GM19397 (cell line): ENCODE data around the gene BCORL1.

ENCODE experiments used
- ATAC-seq: cut with Tn5 transposase; IDR thresholded peaks from one replicate; pipeline ENCODE4 v1.9.1; 2021; ENCODE audit warnings: mild to moderate bottlenecking, moderate library complexity; ENCODE audit not compliant: unreplicated experiment

The BCORL1 gene

DNA sequence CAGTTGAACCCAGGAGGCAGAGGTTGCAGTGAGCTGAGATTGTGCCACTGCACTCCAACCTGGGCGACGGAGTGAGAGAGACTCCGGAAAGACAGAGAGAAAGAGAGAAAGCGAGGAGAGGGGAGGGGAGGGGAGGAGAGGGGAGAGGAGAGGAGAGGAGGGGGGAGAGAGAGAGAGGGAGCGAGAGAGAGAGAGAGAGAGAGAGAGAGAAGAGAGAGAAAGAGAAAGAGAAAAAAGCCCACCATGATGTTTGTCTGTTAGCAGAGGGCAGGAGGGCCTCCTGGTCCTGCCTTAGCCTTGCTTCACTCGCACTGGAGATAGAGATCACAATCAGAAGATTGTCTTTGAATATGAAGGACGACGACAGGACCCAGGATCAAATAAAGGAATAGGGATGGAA, 18.7 kb upstream of the BCORL1 start:
- ATAC-seq: no peak

DNA sequence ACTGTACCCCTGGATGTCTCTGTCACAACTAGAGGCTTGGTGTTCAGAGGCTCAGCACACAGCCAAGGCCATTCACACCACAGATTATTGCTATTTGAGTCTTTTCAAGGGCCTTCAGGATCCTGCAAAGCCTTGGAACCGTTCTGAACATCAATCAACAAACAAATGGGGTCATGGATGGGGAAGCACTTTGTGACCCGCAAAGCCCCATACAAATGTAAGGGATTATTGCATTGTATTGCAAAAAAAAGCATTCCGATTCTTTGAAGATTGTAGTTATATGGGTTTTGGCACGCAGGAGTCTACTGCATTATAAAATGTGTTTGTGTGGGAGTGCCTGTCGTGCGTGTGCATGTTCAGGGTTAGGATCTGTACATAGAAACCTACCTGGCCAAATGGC, 17.3 kb upstream of the BCORL1 start:
- no peak for ATAC-seq

DNA sequence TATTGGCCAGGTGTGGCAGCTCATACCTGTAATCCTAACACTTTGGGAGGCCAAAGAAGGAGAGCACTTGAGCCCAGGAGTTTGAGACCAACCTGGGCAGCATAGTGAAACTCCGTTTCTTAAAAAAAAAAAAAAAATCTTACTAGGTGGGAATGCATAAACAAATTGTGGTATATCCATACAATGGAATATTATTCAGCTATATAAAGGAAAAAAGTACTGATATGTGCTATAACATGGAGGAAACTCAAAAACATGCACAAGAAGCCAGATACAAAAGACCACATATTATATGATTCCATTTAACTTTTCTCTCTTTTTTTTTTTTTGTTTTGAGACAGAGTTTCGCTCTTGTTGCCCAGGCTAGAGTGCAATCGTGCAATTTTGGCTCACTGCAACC, 13.5 kb upstream of the BCORL1 start:
- ATAC-seq: no peak

DNA sequence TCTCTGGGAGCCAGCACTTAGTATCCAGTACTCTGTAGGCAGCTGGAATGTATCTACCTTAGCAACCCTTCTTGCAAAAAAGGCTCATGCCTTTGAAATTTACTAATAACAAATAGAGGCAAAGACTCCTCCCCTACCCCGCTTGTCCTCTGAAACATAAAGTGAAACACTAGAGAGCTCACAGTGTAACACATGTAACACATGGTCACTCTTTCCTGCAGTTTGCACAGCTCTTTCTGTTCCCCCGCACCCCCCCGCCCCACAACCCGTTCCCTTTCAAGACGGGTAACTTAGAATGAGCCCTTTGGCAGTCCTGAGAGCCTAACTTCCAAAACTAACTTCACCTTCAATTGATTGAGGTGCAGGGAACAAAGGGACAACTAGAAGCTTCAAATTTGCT, 6.0 kb upstream of the BCORL1 start:
- no peak for ATAC-seq

DNA sequence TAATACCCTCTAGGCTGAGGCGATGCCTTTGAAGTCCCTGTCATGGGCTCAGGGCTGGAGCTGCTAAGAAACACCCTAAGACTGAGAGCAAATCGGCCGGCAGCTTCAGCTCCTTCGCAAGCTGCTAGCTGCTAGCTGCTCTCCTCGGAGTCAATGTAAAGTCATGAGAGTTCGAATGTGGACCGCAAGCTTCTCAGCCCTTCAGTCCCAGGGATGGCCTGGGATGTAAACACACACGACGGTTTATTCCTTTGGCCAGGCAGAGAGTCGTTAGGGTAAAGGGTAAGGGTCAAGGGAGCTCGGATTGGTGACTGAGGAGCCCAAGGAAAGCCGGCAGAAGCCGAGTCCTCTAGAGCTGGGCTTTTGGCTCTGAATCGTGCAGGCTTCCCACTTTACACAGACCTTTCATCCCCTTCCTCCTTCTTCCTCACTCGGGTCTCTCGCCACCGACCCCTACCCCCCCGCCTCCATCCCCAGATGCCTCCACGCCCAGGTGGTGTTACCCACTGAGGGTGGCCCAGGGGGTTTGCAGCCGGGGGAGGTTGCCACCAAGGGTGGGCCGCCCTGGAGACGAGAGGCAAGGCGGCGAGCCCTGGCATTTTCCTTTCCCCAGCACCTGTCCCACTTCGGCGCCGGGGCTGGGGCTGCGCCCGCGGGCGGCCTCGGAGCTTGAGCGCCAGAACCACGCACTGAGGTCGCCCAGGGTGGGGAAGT, 3.1 kb upstream of the BCORL1 start:
- no peak for ATAC-seq

DNA sequence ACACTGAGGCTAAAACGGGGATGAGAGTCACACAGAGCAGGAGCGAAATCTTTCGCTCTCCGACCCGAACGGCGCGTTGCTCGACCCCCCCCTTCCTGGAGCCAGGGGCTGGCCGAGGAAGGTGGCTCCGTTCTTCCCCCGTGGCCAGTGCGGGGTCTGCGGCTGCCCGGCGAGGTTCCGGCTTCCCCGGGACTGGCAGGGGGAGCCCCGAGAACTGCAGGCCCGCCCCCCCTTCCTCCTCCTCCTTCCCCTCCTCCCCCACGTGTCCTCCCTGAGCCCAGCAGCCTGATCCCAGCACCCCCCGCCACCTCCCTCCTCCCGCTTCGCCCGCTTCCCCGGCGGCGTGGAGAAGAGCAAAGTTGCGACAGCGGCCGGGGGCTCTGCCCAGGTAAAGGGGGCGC, 2.4 kb upstream of the BCORL1 start:
- ATAC-seq: no peak

DNA sequence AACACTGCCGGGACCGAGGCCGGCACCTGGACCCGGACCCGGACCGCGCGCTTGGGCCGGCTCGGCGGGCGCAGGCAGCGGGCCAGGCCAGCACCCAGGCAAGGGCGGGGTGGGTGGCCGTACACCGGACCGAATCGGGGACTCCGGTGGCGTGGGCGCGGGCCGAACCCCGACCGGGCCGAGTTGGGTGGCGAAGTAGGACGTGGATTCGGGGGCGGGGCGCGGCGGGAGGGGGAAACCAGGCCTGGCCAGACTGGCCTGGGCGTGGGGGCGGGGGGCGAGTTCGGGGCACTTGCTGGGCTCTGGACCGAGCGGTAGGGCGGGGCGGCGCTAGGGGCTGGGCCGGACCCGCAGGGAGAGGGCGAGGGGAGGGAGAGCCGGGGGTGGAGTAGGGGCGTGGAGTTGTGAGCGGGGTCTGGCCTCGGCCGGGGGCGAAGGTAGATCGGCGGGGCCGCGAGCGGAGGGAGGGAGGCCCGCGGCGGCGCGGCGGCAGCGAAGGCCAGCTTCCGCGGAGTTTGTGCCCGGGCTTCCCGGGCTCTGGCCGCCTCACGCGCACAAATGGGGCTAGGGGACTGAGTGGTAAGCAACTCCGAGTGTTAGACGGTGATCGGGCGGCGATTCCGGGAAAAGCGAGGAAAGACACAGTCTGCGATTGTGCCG, 1.8 kb upstream of the BCORL1 start:
- ATAC-seq: no peak

DNA sequence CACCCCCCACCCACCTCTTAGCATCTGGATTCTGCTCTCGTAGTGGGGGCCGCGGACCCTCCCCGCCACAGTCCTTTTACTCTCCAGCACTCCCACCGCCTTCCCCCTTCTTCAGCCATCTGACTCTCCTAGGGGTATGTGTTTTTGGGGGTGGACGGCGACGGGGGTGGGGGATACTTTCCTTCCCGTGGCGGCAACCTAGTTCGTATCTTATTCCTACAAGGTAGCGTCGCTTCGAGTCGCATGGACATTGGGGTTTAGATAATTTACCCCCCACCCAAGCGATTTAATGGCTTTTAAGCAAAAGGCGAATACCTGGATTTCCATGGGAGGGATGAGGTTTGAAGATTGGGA, 1.3 kb upstream of the BCORL1 start:
- no peak for ATAC-seq

DNA sequence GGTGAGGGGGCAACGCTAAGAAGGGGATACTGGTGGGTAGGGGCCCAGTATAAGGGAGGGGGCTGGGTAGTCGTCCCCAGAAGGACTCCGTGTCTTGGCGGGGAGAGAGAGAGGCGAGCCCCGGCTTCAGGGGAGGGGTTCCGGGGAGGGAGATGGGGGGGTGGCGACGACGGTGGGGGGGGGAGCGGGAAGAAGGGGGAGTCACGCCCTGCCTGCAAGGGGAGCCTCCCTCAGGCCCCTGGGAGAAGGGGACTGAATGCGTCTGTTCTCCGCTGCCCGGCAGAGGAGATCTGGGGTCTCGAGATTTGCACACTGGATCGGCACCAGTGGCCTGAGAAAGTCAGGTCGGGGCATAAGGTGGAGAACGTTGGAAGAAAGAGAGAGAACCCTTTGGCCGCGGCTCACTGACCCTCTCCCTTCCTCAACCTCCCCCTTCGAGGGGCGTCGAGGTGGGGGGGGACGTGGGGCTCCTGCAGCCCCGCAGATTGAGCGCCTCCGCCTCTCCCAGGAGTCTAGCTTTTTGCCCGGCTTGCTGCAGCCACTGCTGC, 609 bp upstream of the BCORL1 start:
- ATAC-seq: no peak

DNA sequence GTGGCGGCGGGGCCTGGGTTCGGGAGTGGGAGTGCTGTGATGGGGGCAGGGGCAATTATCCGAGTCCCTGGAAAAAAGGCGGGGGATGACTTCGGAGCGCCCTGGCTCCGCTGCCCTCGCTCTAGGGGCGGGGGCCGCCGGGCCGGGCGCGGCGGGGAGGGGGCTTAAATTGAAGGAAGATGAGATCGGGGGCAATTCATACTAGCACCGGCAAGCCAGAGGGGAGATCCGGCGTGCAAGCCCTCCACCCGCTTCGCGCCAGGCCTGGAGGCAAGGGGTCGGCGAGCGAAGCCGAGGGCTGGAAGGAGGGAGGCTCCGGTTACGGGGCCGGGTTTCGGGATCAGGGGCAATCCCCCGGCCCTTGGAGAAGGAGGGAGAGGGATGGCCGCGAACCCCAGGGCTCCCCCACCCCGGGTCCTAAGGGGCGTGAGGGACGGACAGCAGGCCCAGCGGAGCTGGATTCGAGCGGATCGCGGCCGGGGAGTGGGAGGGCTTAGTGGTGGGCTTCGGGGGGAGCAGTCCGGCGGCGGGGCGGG, 1.2 kb downstream of the BCORL1 start:
- no peak for ATAC-seq

DNA sequence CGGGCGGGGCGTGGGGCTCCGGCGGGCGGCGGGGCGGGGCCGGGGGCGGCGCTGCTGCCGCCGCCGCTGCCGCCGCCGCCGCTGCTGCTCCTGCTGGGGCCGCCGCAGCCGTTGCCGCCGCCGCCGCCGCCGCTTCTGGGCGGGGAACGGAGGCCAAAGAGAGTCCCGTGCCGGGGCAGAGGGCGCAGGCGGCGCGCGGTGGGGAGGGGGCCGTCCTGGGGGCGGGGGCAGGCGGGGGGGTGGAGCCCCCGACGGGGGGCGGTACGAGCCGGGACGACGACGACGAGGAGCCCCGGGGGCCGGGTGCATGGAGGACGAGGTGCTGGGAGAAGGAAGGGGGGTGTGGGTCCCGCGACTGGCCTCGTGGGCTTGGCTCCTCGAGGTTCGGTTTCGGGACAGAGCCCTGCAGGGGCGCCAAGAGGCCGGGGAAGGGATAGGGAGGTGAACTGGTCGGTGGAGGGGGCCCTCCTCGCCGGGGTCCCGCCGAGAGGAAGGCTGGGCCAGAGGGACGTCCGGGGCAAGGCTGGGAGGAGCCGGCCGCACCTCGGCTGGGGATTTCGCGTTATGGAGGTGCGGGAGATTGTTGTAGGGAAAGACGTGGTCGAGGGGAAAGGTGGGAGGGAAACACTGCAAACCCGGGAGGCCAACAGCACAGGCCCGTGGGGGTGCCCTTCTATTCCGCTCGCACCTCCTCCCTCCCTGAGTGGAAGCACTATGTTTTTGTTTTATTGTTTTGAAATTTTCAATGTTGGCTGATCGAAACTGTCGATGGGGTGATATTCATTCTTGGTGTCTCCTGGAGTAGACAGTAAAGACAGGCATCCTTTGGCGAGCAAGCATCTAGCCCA, 1.9 kb downstream of the BCORL1 start:
- no peak for ATAC-seq

DNA sequence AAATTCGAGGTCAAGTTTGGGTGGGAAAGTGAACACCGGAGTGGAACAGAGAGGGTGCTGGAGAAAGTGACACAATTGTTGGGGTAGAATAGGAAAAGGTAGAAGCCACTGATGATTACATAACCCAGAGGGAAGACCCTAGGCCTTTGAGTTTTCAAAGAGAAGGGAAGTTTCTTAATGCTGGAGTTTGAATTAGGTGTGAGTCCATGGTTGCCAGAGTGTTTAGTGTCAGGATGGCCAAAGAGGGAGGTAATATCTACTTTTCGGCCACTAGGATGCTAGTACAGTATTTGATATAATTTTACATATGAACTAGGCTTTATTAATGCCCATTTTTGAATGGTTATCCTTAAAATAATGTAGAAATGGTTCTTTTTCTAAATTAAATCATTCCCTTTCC, 5.4 kb downstream of the BCORL1 start:
- no peak for ATAC-seq

DNA sequence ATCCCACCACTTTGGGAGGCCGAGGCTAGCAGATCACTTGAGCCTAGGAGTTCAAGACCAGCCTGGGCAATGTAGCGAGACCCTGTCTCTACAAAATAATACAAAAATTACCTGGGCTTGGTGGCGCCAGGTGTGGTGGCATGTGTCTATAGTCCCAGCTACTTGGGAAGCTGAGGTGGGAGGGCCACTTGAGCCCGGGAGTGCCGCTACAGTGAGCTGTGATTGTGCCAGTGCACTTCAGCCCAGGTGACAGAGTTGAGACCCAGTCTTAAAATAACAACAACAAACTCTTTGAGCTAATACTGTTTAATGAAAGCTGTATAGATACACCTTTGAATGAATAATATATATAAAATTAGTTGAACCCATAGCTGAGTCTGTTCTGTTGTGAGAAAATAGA, 9.7 kb downstream of the BCORL1 start:
- ATAC-seq: no peak

DNA sequence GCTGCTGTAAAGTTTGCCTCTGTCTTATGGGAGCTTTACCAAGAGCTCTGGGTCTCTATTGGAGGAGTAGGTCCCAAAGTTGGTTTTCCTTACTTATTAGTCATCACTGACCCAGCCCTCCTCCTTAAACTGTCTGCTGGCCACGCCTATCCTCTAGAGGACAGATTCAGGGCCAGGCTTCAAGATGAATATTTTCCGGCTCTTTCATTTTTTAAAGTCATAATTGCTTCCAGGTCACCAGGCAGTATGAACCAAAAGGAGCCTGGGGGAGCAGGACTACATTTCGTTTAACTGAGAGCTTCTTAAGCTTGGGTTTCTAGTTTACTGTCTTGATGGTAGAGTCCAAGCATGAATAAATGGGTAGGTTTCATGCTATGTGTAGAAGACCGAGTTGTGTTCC, 13.7 kb downstream of the BCORL1 start:
- no peak for ATAC-seq

DNA sequence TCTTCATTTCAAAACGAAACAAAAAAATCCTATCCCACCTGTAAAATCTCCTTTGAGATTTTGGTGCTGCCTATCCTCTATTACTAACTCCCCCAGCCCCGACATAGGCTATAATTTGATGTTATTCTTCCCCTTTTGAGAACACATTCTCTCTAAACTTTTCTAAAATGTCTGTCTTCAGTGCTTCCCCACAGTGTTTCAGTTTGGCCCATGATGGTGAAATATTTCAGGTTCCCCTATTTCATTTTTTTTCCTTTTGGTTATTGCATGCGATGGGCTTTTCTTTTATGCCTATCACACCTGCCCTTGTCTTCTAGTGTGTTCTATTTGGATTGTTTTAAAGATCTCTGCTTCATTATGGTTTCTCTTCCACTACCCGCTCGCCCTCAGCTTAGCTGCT, 14.7 kb downstream of the BCORL1 start:
- no peak for ATAC-seq

DNA sequence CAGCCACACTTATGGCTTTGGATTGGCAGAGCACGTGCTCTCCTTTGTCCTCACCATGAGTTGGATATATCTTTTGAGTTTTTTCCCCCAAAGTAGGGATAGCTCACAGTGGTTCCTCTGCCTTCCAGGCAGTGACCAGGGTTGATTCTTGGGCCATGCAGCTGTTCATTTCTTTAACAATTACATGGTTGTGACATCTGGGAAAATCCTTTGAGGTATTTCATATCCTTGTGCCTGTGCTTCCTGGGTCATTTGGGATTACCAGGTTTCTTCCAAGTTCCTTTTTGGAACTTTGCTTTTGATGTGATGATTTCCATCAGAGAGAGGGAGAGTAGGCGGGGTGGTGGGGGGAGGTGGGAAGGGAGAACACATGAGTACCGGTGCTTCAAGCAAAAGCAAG, 15.6 kb downstream of the BCORL1 start:
- no peak for ATAC-seq

DNA sequence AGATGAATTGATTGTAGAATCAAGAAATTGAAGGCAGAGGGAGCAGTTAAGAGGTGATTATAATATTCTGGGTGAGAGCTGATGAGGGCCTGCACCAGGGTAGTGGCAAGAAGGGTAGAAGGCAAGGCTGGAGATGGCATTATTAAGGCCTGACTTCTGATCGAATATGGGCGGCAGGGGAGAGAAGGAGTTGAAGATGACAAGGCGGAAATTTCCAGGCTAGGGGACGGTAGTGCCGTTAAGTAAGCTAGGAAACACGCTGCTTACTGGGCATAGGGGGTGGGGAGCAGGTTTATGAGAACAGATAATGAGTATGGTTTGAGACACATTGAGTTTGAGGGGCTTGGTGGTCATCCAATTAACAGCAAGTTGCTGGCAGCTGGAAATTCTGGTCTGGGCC, 19.5 kb downstream of the BCORL1 start:
- ATAC-seq: no peak

DNA sequence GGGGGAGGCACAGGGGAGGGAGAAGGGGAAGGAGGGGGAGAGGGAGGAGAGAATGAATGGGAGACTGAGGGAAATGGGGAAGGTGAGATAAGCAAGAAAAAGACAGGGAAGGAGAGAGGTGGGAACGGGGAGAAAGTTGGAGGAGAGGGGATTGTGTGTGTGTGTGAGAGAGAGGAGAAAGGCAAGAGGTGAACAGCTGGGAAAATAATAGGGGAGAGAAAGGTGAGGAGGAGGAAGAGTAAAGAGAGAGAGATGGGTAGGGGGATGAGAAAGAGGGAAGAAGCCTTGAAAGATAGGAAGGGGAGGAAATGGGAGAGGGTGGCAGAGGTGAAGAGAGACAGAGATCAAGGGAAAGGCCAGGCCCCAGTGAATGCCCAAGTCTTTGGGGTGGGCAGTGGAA, 20.1 kb downstream of the BCORL1 start:
- no peak for ATAC-seq

DNA sequence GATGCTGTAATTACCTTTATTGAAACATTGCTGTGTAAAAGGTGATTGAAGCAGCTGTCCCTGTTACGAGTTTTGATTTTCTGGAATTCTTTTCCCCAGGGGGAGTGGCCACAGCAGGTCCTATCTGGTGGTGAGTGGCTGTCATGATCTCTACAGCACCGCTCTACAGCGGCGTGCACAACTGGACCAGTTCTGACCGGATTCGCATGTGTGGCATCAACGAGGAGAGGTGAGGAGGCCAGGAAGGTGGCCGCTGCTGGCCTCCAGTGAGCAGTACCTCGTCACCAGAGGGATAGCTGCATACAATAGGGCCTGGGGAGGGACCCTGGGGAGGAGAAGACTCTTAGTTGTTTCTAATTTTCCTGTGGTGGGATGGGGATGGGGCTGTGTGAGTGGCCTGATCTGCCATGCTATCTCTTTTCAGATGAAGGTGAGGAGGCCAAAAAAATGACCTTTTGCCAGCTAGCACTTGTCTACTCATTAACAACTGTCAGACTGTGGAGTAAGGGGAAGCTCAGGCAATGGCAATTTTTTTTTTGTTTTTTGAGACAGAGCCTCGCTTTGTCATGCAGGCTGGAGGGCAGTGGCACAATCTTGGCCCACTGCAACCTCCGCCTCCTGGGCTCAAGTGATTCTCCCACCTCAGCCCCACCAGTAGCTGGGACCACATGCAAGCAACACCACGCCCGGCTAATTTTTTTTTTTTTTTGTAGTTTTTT, 22.8 kb downstream of the BCORL1 start:
- no peak for ATAC-seq

DNA sequence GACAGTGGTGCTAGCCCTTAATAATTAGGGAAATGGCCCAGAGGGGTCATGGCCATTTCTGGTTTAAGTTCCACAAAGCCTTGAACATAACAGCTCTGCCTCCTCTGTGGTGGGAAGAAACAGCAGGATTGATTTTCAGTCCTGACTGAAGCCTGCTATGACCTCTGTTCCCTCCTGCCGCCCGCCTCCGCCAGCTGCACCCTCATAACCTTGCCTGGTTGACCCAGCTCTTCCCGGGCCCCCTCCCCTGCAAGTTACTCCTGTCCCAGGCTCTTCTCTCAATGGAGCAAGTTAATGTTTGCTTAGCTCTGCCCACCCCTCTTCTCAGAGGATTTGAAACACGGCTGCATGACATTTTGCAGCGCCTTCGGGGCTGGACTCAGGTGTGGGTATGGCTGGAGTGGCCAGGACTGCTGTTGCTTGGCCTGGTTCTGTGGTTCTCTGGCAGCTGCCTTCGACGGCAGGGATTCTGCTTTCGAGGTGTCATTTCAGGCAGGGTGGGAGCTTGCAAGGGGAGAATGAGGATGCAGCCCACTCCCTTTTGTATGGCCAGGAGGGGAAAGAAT, 27.3 kb downstream of the BCORL1 start:
- no peak for ATAC-seq

DNA sequence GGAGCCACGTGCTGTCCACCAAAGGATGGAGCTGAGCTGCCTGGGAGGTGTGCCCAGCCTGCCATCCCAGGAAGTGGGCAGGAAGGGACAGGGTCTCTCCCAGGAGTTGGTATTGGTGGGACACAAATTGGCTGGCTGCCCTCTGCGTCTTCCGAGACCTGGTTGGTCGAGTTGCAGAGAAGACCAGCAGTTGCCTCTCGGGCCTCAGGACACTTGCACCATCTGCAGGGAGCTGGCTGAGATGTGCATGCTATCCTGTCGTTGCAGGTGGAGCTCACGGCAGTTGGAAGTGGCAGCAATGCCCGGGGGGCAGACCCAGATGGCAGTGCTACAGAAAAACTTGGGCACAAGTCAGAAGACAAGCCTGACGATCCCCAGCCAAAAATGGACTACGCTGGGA, 30.2 kb downstream of the BCORL1 start:
- no peak for ATAC-seq
